WTC11 (cell line): ENCODE data around the gene PRRG2. TPM values are rescaled to one million over a fixed set of nuclear protein-coding genes. Genes with fewer than 3 reads are reported as not detected.
A peak's percentile ranks its signal among the peaks of the same experiment; 100 is the strongest.

Source experiments
- ATAC-seq: fragments of 200-7000 bp; cut with Tn5 transposase; 2 replicates; pipeline ENCODE4 v1.10.0; 2021; ENCODE audit warnings: mild to moderate bottlenecking, moderate library complexity
- CTCF ChIA-PET: fragments of 300-600 bp; sonication (Branson Sonifier 250); formaldehyde crosslinking; loops from one replicate; lab custom pipeline; 2021; ENCODE audit warnings: antibody characterized with exemption; lab: Charles Lee
- POLR2A ChIA-PET: fragments of 350-600 bp; sonication (Branson Sonifier 250); formaldehyde crosslinking; loops from one replicate; lab custom pipeline; 2021; ENCODE audit warnings: antibody characterized with exemption; lab: Charles Lee
- DNase-seq: peaks from one replicate; pipeline ENCODE4 v3.0.0; 2021; ENCODE audit warnings: low spot score
- H3K27ac Mint-ChIP-seq: 2 replicates; pipeline ENCODE4 v1.8.0; 2021; ENCODE audit warnings: mixed read lengths
- H3K27me3 Mint-ChIP-seq: 2 replicates; pipeline ENCODE4 v1.8.0; 2021; ENCODE audit warnings: low read depth, mild to moderate bottlenecking, moderate library complexity, mixed read lengths
- H3K36me3 Mint-ChIP-seq: 2 replicates; pipeline ENCODE4 v1.8.0; 2021; ENCODE audit warnings: mixed read lengths
- H3K4me1 Mint-ChIP-seq: 2 replicates; pipeline ENCODE4 v1.8.0; 2022; ENCODE audit warnings: mixed read lengths
- H3K4me3 Mint-ChIP-seq: 2 replicates; pipeline ENCODE4 v1.8.0; 2021; ENCODE audit warnings: mild to moderate bottlenecking, moderate library complexity, mixed read lengths
- H3K9me3 Mint-ChIP-seq: 2 replicates; pipeline ENCODE4 v1.8.0; 2021; ENCODE audit warnings: mixed read lengths
- ATF6 ChIP-seq: sonication (generic); formaldehyde crosslinking; IDR thresholded peaks from 2 replicates; pipeline ENCODE4 v1.8.1; 2023; ENCODE audit warnings: mild to moderate bottlenecking, missing genetic modification reagents
- CBFB ChIP-seq: sonication (generic); formaldehyde crosslinking; IDR thresholded peaks from 2 replicates; pipeline ENCODE4 v1.8.1; 2022; ENCODE audit warnings: mild to moderate bottlenecking, low read depth, missing genetic modification reagents
- ETV6 ChIP-seq: sonication (generic); formaldehyde crosslinking; IDR thresholded peaks from 2 replicates; pipeline ENCODE4 v1.8.1; 2022; ENCODE audit warnings: mild to moderate bottlenecking, missing genetic modification reagents
- HMGA2 ChIP-seq: fragments of 250-450 bp; sonication (Bioruptor Pico); IDR thresholded peaks from 2 replicates; pipeline ENCODE4 v1.4.0; 2021; ENCODE audit warnings: mild to moderate bottlenecking, moderate library complexity
- IRF2 ChIP-seq: sonication (generic); formaldehyde crosslinking; IDR thresholded peaks from 2 replicates; pipeline ENCODE4 v1.8.0; 2022; ENCODE audit warnings: low read depth, missing genetic modification reagents, borderline replicate concordance
- JAZF1 ChIP-seq: fragments of 250-450 bp; sonication (Bioruptor Pico); IDR thresholded peaks from 2 replicates; pipeline ENCODE4 v1.9.0; 2021; ENCODE audit warnings: moderate library complexity, mild to moderate bottlenecking, inconsistent platforms
- MXD4 ChIP-seq: fragments of 250-450 bp; sonication (Bioruptor Pico); IDR thresholded peaks from 2 replicates; pipeline ENCODE4 v1.8.0; 2021; ENCODE audit warnings: mild to moderate bottlenecking, moderate library complexity, borderline replicate concordance
- NFATC4 ChIP-seq: fragments of 250-450 bp; sonication (Bioruptor Pico); IDR thresholded peaks from 2 replicates; pipeline ENCODE4 v1.9.0; 2021; ENCODE audit warnings: mild to moderate bottlenecking
- OVOL2 ChIP-seq: fragments of 250-450 bp; sonication (Bioruptor Pico); IDR thresholded peaks from 2 replicates; pipeline ENCODE4 v1.9.0; 2021; ENCODE audit warnings: mild to moderate bottlenecking, borderline replicate concordance
- PREB ChIP-seq: sonication (generic); formaldehyde crosslinking; IDR thresholded peaks from 2 replicates; pipeline ENCODE4 v1.8.1; 2022; ENCODE audit warnings: mild to moderate bottlenecking, missing genetic modification reagents, moderate library complexity, borderline replicate concordance
- TEAD4 ChIP-seq: sonication (generic); formaldehyde crosslinking; IDR thresholded peaks from 2 replicates; pipeline ENCODE4 v1.8.0; 2022; ENCODE audit warnings: mild to moderate bottlenecking, missing genetic modification reagents
- ZNF219 ChIP-seq: sonication (generic); formaldehyde crosslinking; IDR thresholded peaks from 2 replicates; pipeline ENCODE4 v1.8.0; 2023; ENCODE audit warnings: missing genetic modification reagents, mild to moderate bottlenecking, borderline replicate concordance
- ZNF263 ChIP-seq: sonication (generic); formaldehyde crosslinking; IDR thresholded peaks from 2 replicates; pipeline ENCODE4 v1.8.1; 2022; ENCODE audit warnings: low read depth, mild to moderate bottlenecking, moderate library complexity, missing genetic modification reagents
- ZNF423 ChIP-seq: fragments of 250-450 bp; sonication (Bioruptor Pico); IDR thresholded peaks from 2 replicates; pipeline ENCODE4 v2.1.2; 2022; ENCODE audit warnings: mild to moderate bottlenecking, moderate library complexity
- ZNF512 ChIP-seq: sonication (generic); formaldehyde crosslinking; IDR thresholded peaks from 2 replicates; pipeline ENCODE4 v1.8.1; 2022; ENCODE audit warnings: missing genetic modification reagents, borderline replicate concordance
- ZNF671 ChIP-seq: fragments of 250-450 bp; sonication (Bioruptor Pico); IDR thresholded peaks from 2 replicates; pipeline ENCODE4 v1.8.0; 2021; ENCODE audit warnings: mild to moderate bottlenecking
- total RNA-seq: library from RNA; stranded (reverse); gene quantifications from 3 replicates; pipeline ENCODE4 v1.2.3, GENCODE V29; 2021
- TF ChIP-seq, protein P1 (sequence below): sonication (generic); formaldehyde crosslinking; IDR thresholded peaks from 2 replicates; pipeline ENCODE4 v1.8.0; 2023; ENCODE audit warnings: missing genetic modification reagents, mild to moderate bottlenecking, borderline replicate concordance
- TF ChIP-seq, protein P2 (sequence below): sonication (generic); formaldehyde crosslinking; IDR thresholded peaks from 2 replicates; pipeline ENCODE4 v1.8.0; 2022; ENCODE audit warnings: mild to moderate bottlenecking, missing genetic modification reagents
- TF ChIP-seq, protein P3 (sequence below): sonication (generic); formaldehyde crosslinking; conservative IDR thresholded peaks from 2 replicates; pipeline ENCODE4 v1.8.1; 2023; ENCODE audit warnings: mild to moderate bottlenecking, low read depth, missing genetic modification reagents, moderate library complexity

Gene PRRG2
- total RNA-seq, 1 experiment from 2014 or later = 5.9 TPM

DNA sequence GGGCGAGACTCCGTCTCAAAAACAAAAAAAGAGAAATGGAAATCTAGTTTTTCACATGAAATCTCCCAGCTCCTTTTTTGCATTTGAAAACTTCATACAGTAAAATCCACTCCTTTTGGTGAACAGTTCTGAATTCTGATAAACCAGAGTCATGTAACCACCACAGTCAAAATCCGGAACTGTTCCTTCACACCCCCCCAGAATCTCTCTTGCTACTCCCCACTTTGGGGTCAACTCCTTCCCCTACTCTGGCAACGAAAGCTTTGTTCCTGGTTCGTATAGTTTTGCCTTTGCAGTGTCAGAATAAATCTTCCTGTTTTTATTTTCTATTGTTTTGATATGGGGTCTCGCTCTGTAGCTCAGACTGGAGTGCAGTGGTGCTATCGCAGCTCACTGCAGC lies 29.6 kb upstream of the PRRG2 start:
- no peaks in the 10 kb centered on the region for H3K27me3 Mint-ChIP-seq
- H3K9me3 Mint-ChIP-seq = no peaks in the 10 kb centered on the region
- peaks cover 7% of the 10 kb centered on the region for H3K36me3 Mint-ChIP-seq
- POLR2A ChIA-PET = no interaction called here
- ATAC-seq (no peak), DNase-seq (no peak)
- CTCF ChIA-PET = interaction anchor here (1.2 to 2.5 kb wide), 3 partner anchors 20 to 48 kb away, joined by 5 to 8 read pairs (median 5); no protein-coding TSS in a partner anchor
- no peak overlapping the region for H3K4me3 Mint-ChIP-seq
- TF ChIP-seq CBFB (CRISPR knock-in tag) = no peak
- TF ChIP-seq ZNF423 = no peak
- TF ChIP-seq, protein P1, sequence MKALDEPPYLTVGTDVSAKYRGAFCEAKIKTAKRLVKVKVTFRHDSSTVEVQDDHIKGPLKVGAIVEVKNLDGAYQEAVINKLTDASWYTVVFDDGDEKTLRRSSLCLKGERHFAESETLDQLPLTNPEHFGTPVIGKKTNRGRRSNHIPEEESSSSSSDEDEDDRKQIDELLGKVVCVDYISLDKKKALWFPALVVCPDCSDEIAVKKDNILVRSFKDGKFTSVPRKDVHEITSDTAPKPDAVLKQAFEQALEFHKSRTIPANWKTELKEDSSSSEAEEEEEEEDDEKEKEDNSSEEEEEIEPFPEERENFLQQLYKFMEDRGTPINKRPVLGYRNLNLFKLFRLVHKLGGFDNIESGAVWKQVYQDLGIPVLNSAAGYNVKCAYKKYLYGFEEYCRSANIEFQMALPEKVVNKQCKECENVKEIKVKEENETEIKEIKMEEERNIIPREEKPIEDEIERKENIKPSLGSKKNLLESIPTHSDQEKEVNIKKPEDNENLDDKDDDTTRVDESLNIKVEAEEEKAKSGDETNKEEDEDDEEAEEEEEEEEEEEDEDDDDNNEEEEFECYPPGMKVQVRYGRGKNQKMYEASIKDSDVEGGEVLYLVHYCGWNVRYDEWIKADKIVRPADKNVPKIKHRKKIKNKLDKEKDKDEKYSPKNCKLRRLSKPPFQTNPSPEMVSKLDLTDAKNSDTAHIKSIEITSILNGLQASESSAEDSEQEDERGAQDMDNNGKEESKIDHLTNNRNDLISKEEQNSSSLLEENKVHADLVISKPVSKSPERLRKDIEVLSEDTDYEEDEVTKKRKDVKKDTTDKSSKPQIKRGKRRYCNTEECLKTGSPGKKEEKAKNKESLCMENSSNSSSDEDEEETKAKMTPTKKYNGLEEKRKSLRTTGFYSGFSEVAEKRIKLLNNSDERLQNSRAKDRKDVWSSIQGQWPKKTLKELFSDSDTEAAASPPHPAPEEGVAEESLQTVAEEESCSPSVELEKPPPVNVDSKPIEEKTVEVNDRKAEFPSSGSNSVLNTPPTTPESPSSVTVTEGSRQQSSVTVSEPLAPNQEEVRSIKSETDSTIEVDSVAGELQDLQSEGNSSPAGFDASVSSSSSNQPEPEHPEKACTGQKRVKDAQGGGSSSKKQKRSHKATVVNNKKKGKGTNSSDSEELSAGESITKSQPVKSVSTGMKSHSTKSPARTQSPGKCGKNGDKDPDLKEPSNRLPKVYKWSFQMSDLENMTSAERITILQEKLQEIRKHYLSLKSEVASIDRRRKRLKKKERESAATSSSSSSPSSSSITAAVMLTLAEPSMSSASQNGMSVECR (CRISPR knock-in tag) = no peak
- TF ChIP-seq MXD4 (CRISPR knock-in tag) = no peak
- no peak for TF ChIP-seq NFATC4 (CRISPR knock-in tag)
- TF ChIP-seq HMGA2 (CRISPR knock-in tag) = no peak
- TF ChIP-seq ZNF263 (CRISPR knock-in tag) = no peak
- no peak for TF ChIP-seq OVOL2 (CRISPR knock-in tag)
- no peak for TF ChIP-seq PREB
- TF ChIP-seq TEAD4 (CRISPR knock-in tag) = no peak
- TF ChIP-seq, protein P2, sequence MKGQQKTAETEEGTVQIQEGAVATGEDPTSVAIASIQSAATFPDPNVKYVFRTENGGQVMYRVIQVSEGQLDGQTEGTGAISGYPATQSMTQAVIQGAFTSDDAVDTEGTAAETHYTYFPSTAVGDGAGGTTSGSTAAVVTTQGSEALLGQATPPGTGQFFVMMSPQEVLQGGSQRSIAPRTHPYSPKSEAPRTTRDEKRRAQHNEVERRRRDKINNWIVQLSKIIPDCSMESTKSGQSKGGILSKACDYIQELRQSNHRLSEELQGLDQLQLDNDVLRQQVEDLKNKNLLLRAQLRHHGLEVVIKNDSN = no peak
- TF ChIP-seq IRF2 (CRISPR knock-in tag) = no peak
- TF ChIP-seq ZNF671 (CRISPR knock-in tag) = no peak
- no peak for TF ChIP-seq ATF6 (CRISPR knock-in tag)
- no peak overlapping the region for H3K27ac Mint-ChIP-seq
- peaks cover 6% of the 10 kb centered on the region for H3K4me1 Mint-ChIP-seq

- H3K36me3 Mint-ChIP-seq = peaks cover 12% of the 10 kb centered on the region
- ATAC-seq (no peak), DNase-seq (no peak)
- TF ChIP-seq ZNF219 (CRISPR knock-in tag) = no peak
- TF ChIP-seq ETV6 (CRISPR knock-in tag) = no peak
- TF ChIP-seq HMGA2 (CRISPR knock-in tag) = no peak
- TF ChIP-seq ZNF512 (CRISPR knock-in tag) = no peak
- TF ChIP-seq, protein P3, sequence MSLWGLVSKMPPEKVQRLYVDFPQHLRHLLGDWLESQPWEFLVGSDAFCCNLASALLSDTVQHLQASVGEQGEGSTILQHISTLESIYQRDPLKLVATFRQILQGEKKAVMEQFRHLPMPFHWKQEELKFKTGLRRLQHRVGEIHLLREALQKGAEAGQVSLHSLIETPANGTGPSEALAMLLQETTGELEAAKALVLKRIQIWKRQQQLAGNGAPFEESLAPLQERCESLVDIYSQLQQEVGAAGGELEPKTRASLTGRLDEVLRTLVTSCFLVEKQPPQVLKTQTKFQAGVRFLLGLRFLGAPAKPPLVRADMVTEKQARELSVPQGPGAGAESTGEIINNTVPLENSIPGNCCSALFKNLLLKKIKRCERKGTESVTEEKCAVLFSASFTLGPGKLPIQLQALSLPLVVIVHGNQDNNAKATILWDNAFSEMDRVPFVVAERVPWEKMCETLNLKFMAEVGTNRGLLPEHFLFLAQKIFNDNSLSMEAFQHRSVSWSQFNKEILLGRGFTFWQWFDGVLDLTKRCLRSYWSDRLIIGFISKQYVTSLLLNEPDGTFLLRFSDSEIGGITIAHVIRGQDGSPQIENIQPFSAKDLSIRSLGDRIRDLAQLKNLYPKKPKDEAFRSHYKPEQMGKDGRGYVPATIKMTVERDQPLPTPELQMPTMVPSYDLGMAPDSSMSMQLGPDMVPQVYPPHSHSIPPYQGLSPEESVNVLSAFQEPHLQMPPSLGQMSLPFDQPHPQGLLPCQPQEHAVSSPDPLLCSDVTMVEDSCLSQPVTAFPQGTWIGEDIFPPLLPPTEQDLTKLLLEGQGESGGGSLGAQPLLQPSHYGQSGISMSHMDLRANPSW (CRISPR knock-in tag) = no peak
- TF ChIP-seq JAZF1 (CRISPR knock-in tag) = no peak
- H3K4me1 Mint-ChIP-seq = peaks cover 9% of the 10 kb centered on the region
- H3K27ac Mint-ChIP-seq = peak overlapping the region; percentile 36; the same call in 1 of the 2 replicates
- CTCF ChIA-PET = interaction anchor here (1.5 to 2.5 kb wide), 2 partner anchors 18 to 50 kb away, joined by 5 to 8 read pairs; no protein-coding TSS in a partner anchor
- POLR2A ChIA-PET = interaction anchor here (0.6 kb wide), 1 partner anchor 57 kb away, joined by 3 read pairs; no protein-coding TSS in a partner anchor
- no peaks in the 10 kb centered on the region for H3K9me3 Mint-ChIP-seq
- no peaks in the 10 kb centered on the region for H3K27me3 Mint-ChIP-seq
- H3K4me3 Mint-ChIP-seq = no peak overlapping the region
These were observed 28.4 kb upstream of the PRRG2 start for GRCh38 chr19:49552749-49553148.
